Gastrocnemius medialis (tissue), 4 donors: ENCODE results near the gene SYNDIG1L.

Source experiments
- CTCF ChIP-seq, 5 experiments: fragments of 450-650 bp in 3 of 5; fragments of 200-600 bp in 2 of 5; sonication (generic) in 2 of 5; IDR thresholded peaks in 4 of 5; conservative IDR thresholded peaks in 1 of 5; 1 replicate in 4 of 5; 2 replicates in 1 of 5; pipeline ENCODE4 v1.5.1; 2016 to 2019; ENCODE audit warnings: antibody characterized with exemption in 5 of 5, mild to moderate bottlenecking in 3 of 5, moderate library complexity in 3 of 5
- POLR2A ChIP-seq, 2 donors: fragments of 450-650 bp; IDR thresholded peaks; one replicate each; pipeline ENCODE4 v1.6.1; 2017; ENCODE audit warnings: antibody characterized with exemption in 2 of 2, mild to moderate bottlenecking in 2 of 2, moderate library complexity in 2 of 2

GRCh38 chr14:74456684-74457564, 30.9 kb upstream of the SYNDIG1L start:
- TF ChIP-seq CTCF (IDR thresholded peaks at IDR 0.05 in 4 of 5, conservative IDR thresholded peaks at IDR 0.05 in 1 of 5) (no peak), POLR2A (IDR thresholded peaks at IDR 0.05) (no peak)
